Measurements from ENCODE around the gene MCTP2. TPM values are rescaled to one million over a fixed set of nuclear protein-coding genes. Genes with fewer than 3 reads are reported as not detected.
"Not testable (repeated sequence)": the region's sequence is repeated elsewhere in the genome, so short reads cannot be mapped to it uniquely, and the experiment has no call there.

The MCTP2 gene
- total RNA-seq, 1 experiment from 2014 or later = 0.19 TPM

DNA sequence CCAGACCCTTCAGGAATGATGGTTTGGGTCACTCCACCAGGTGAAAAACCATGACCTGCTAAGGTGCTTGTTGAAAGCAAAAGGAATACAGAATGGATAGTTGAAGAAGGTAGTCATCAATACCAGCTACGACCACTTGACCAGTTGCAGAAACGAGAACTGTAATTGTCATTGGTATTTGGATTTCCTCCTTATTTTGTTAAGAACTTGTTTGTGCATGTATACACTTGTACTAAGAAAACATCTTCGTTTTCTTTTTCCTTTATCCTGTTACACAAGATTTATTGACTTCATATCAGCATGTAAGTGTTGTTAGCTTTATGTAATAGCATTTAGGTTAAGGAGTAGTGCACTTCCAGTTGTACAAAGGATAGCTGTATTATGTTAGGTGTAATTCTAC is 261.8 kb downstream of the MCTP2 start:
- H3K4me3 ChIP-seq (ENCODE audit: low read depth, low read length, poor library complexity, severe bottlenecking) = no peak overlapping the region
- ChIA-PET POLR2A (ENCODE audit: low non-redundant PET) (no interaction called here), CTCF (no interaction called here)
- DNase-seq (ENCODE audit: low spot score) = no peak
- no peak overlapping the region for H3K27ac ChIP-seq (ENCODE audit: low read depth, low read length, poor library complexity, severe bottlenecking)
- no TSS peak for BruUV-seq (replicated peaks)
- intact Hi-C loops (cut with micrococcal nuclease; ENCODE audit: unreplicated experiment) = no loop called here
- TF ChIP-seq EZH2 (IDR thresholded peaks at IDR 0.05; ENCODE audit: borderline replicate concordance, low read depth, low read length, poor library complexity, severe bottlenecking) = no peak
- TF ChIP-seq, protein P1, sequence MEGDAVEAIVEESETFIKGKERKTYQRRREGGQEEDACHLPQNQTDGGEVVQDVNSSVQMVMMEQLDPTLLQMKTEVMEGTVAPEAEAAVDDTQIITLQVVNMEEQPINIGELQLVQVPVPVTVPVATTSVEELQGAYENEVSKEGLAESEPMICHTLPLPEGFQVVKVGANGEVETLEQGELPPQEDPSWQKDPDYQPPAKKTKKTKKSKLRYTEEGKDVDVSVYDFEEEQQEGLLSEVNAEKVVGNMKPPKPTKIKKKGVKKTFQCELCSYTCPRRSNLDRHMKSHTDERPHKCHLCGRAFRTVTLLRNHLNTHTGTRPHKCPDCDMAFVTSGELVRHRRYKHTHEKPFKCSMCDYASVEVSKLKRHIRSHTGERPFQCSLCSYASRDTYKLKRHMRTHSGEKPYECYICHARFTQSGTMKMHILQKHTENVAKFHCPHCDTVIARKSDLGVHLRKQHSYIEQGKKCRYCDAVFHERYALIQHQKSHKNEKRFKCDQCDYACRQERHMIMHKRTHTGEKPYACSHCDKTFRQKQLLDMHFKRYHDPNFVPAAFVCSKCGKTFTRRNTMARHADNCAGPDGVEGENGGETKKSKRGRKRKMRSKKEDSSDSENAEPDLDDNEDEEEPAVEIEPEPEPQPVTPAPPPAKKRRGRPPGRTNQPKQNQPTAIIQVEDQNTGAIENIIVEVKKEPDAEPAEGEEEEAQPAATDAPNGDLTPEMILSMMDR (conservative IDR thresholded peaks at IDR 0.05; ENCODE audit: low read depth, low read length) = no peak
- H3K36me3 ChIP-seq (ENCODE audit: insufficient read depth, low read length, poor library complexity, severe bottlenecking) = no peaks in the 10 kb centered on the region
- H3K4me1 ChIP-seq (ENCODE audit: insufficient read depth, low read length, poor library complexity, severe bottlenecking) = no peaks in the 10 kb centered on the region
- no peaks in the 10 kb centered on the region for H3K27me3 ChIP-seq (replicated peaks; ENCODE audit: insufficient read depth, low read depth, low read length, poor library complexity)
- no peaks in the 10 kb centered on the region for H3K9me3 ChIP-seq (ENCODE audit: low read depth, low read length, poor library complexity, severe bottlenecking)

DNA sequence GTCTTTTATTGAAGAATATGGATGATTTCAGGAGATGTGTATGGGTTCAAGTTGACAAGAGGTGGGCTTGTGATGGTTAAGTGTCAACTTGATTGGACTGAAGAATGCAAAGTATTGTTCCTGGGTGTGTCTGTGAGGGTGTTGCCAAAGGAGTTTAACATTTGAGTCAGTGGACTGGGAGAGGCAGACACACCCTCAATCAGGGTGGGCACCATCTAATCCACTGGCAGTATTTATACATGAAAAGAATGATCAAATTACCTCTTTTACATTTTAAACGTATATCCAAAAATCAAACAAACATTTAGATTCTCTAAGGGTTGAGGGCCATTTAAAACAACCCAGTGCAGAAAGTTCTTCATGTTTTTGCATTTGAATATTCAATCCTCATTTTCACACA is 262.2 kb downstream of the MCTP2 start:
- H3K9me3 ChIP-seq (ENCODE audit: low read depth, low read length, poor library complexity, severe bottlenecking); POLR2A ChIA-PET (ENCODE audit: low non-redundant PET); H3K4me1 ChIP-seq (ENCODE audit: insufficient read depth, low read length, poor library complexity, severe bottlenecking); intact Hi-C loops (cut with micrococcal nuclease; ENCODE audit: unreplicated experiment); DNase-seq (ENCODE audit: low spot score); H3K27me3 ChIP-seq (replicated peaks; ENCODE audit: insufficient read depth, low read depth, low read length, poor library complexity); BruUV-seq (replicated peaks); H3K27ac ChIP-seq (ENCODE audit: low read depth, low read length, poor library complexity, severe bottlenecking); H3K36me3 ChIP-seq (ENCODE audit: insufficient read depth, low read length, poor library complexity, severe bottlenecking); H3K4me3 ChIP-seq (ENCODE audit: low read depth, low read length, poor library complexity, severe bottlenecking): not testable (repeated sequence)
- CTCF ChIA-PET = interaction anchor here (0.6 kb wide), 1 partner anchor 13 kb away, joined by 4 read pairs; no protein-coding TSS in a partner anchor

DNA sequence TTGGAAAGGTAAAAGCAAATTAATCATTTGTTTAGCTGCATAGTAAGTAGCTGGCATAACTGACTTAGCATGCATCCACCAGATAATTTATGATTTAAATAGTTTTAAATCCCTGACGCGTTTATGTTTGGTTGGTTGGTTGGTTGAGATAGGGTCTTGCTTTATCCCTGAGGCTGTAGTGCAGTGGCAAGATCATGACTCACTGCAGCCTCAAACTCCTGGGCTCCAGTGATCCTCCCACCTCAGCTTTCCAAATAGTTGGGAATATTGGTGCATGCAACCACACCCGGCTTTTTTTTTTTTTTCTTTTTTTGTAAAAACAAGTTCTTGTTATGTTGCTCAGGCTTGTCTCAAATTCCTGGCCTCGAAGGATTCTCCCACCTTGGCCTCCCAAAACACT is 263.4 kb downstream of the MCTP2 start:
- no peaks in the 10 kb centered on the region for H3K27me3 ChIP-seq (replicated peaks; ENCODE audit: insufficient read depth, low read depth, low read length, poor library complexity)
- no peaks in the 10 kb centered on the region for H3K4me1 ChIP-seq (ENCODE audit: insufficient read depth, low read length, poor library complexity, severe bottlenecking)
- no peak for DNase-seq (ENCODE audit: low spot score)
- no peak overlapping the region for H3K27ac ChIP-seq (ENCODE audit: low read depth, low read length, poor library complexity, severe bottlenecking)
- H3K36me3 ChIP-seq (ENCODE audit: insufficient read depth, low read length, poor library complexity, severe bottlenecking) = no peaks in the 10 kb centered on the region
- no peaks in the 10 kb centered on the region for H3K9me3 ChIP-seq (ENCODE audit: low read depth, low read length, poor library complexity, severe bottlenecking)
- BruUV-seq (replicated peaks) = no TSS peak
- ChIA-PET CTCF (no interaction called here), POLR2A (ENCODE audit: low non-redundant PET) (no interaction called here)
- intact Hi-C loops (cut with micrococcal nuclease; ENCODE audit: unreplicated experiment) = no loop called here
- no peak overlapping the region for H3K4me3 ChIP-seq (ENCODE audit: low read depth, low read length, poor library complexity, severe bottlenecking)
- TF ChIP-seq EZH2 (IDR thresholded peaks at IDR 0.05; ENCODE audit: borderline replicate concordance, low read depth, low read length, poor library complexity, severe bottlenecking) = no peak
- TF ChIP-seq, protein P1 (conservative IDR thresholded peaks at IDR 0.05; ENCODE audit: low read depth, low read length) = no peak

DNA sequence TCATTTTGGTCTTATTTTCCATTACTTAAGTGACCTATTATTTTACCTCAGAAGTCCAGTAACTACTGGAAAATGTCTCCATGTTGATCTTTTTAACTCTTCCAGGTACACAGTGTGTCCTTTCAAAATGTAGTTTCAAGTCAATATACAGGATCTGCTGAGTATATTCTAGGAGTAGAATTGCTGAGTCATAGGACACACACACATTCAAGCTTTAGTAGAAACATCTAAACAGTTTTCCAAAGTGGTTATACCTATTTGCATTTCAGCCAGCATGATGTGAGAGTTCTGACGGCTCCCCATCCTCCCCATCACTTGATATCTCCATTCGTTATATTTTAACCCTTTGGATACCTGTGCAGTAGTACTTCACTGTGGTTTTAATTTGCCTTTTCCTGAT is 271.9 kb downstream of the MCTP2 start:
- no peak for TF ChIP-seq EZH2 (IDR thresholded peaks at IDR 0.05; ENCODE audit: borderline replicate concordance, low read depth, low read length, poor library complexity, severe bottlenecking)
- TF ChIP-seq, protein P1 (conservative IDR thresholded peaks at IDR 0.05; ENCODE audit: low read depth, low read length) = no peak

More for the DNA sequence above, 271.9 kb downstream of the MCTP2 start:
- Histone ChIP-seq H3K36me3 (ENCODE audit: insufficient read depth, low read length, poor library complexity, severe bottlenecking) (no peaks in the 10 kb centered on the region), H3K4me3 (ENCODE audit: low read depth, low read length, poor library complexity, severe bottlenecking) (no peak overlapping the region), H3K27me3 (replicated peaks; ENCODE audit: insufficient read depth, low read depth, low read length, poor library complexity) (no peaks in the 10 kb centered on the region), H3K4me1 (ENCODE audit: insufficient read depth, low read length, poor library complexity, severe bottlenecking) (no peaks in the 10 kb centered on the region), H3K9me3 (ENCODE audit: low read depth, low read length, poor library complexity, severe bottlenecking) (no peaks in the 10 kb centered on the region), H3K27ac (ENCODE audit: low read depth, low read length, poor library complexity, severe bottlenecking) (no peak overlapping the region)
- DNase-seq (ENCODE audit: low spot score) = no peak
- ChIA-PET CTCF (no interaction called here), POLR2A (ENCODE audit: low non-redundant PET) (no interaction called here)
- BruUV-seq (replicated peaks) = no TSS peak
- intact Hi-C loops (cut with micrococcal nuclease; ENCODE audit: unreplicated experiment) = no loop called here
